Vagina (tissue), 2 donors: ENCODE results near the gene AHSP.

Experiments
- POLR2A ChIP-seq, 2 donors: fragments of 450-650 bp; IDR thresholded peaks; one replicate each; pipeline ENCODE4 v1.6.1; 2017; ENCODE audit warnings: antibody characterized with exemption in 2 of 2, mild to moderate bottlenecking in 2 of 2, moderate library complexity in 2 of 2
- TF ChIP-seq, protein P1 (sequence below), 3 experiments: fragments of 450-650 bp in 2 of 3; fragments of 200-600 bp in 1 of 3; sonication (generic) in 1 of 3; IDR thresholded peaks; one replicate each; pipeline ENCODE4 v1.5.1; 2017 to 2019; ENCODE audit warnings: antibody characterized with exemption in 3 of 3, mild to moderate bottlenecking in 2 of 3, moderate library complexity in 2 of 3

DNA sequence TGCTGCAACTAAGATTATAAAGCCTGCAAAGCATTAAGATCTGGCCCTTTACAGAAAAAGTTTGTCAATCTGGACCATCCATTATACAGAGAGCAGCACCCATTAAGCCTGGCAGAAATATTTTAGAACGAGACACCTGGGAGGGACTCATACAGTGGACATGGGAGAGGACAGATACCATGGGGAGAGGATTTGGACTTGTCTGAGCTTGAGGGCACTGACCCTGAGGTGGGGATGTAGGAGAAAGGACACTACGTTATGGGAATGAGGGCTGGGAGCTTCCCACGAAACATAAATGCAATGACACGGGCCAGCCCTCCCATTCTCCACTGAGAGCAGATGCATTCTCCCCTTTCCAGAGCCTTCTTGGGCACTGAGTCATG is 25.7 kb upstream of the AHSP start:
- TF ChIP-seq, protein P1, sequence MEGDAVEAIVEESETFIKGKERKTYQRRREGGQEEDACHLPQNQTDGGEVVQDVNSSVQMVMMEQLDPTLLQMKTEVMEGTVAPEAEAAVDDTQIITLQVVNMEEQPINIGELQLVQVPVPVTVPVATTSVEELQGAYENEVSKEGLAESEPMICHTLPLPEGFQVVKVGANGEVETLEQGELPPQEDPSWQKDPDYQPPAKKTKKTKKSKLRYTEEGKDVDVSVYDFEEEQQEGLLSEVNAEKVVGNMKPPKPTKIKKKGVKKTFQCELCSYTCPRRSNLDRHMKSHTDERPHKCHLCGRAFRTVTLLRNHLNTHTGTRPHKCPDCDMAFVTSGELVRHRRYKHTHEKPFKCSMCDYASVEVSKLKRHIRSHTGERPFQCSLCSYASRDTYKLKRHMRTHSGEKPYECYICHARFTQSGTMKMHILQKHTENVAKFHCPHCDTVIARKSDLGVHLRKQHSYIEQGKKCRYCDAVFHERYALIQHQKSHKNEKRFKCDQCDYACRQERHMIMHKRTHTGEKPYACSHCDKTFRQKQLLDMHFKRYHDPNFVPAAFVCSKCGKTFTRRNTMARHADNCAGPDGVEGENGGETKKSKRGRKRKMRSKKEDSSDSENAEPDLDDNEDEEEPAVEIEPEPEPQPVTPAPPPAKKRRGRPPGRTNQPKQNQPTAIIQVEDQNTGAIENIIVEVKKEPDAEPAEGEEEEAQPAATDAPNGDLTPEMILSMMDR (IDR thresholded peaks at IDR 0.05), result no peak
- TF ChIP-seq POLR2A (IDR thresholded peaks at IDR 0.05), result no peak
